GM12865 (cell line): ENCODE measurements around the gene STXBP6.

ENCODE experiments used
- DNase-seq: peaks from one replicate; pipeline ENCODE4 v3.0.0; 2010; ENCODE audit warnings: low read depth
- H3K4me3 ChIP-seq: 2 replicates; pipeline ENCODE4 v1.5.1; 2011; ENCODE audit warnings: mild to moderate bottlenecking, low read depth, low read length, control low read depth
- CTCF ChIP-seq: IDR thresholded peaks from 2 replicates; pipeline ENCODE4 v1.5.1; 2011; ENCODE audit warnings: low read length, control low read depth, low read depth, inconsistent platforms; ENCODE audit not compliant: insufficient read depth; ENCODE audit errors: missing control alignments

STXBP6 gene

GRCh38 chr14:24816929-24817211 is 233.1 kb downstream of the STXBP6 start:
- no peak overlapping the region for H3K4me3 ChIP-seq
- DNase-seq = no peak
- TF ChIP-seq CTCF = no peak

GRCh38 chr14:24816011-24816928 is 233.7 kb downstream of the STXBP6 start:
- TF ChIP-seq CTCF = no peak
- H3K4me3 ChIP-seq = no peak overlapping the region

GRCh38 chr14:24815543-24815942 is 234.4 kb downstream of the STXBP6 start:
- no peak for TF ChIP-seq CTCF
- no peak overlapping the region for H3K4me3 ChIP-seq
- DNase-seq = no peak

More at GRCh38 chr14:24816011-24816928, 233.7 kb downstream of the STXBP6 start:
- no peak for DNase-seq

- H3K4me3 ChIP-seq = no peak overlapping the region
- no peak for DNase-seq
- no peak for TF ChIP-seq CTCF
Observed at GRCh38 chr14:24814944-24815343, 235.0 kb downstream of the STXBP6 start.

- no peak for DNase-seq
- TF ChIP-seq CTCF = no peak
Observed at GRCh38 chr14:24814346-24814745, 235.6 kb downstream of the STXBP6 start.

GRCh38 chr14:24813819-24814259 is 236.1 kb downstream of the STXBP6 start:
- TF ChIP-seq CTCF = no peak
- H3K4me3 ChIP-seq = no peak overlapping the region
- DNase-seq = no peak

More at GRCh38 chr14:24814346-24814745, 235.6 kb downstream of the STXBP6 start:
- H3K4me3 ChIP-seq = no peak overlapping the region
